Tibial nerve (tissue), 4 donors: ENCODE results near the gene SLC8B1. TPM values are rescaled to one million over a fixed set of nuclear protein-coding genes. Genes with fewer than 3 reads are reported as not detected.

Experiments
- DNase-seq, 2 donors: peaks; one replicate each; pipeline ENCODE4 v3.0.0-alpha.2; 2019; ENCODE audit warnings: low spot score in 2 of 2
- H3K27ac ChIP-seq, 4 donors: fragments of 200-600 bp; sonication (generic) in 3 of 4; one replicate each; pipeline ENCODE4 v1.5.1; 2017 to 2019; ENCODE audit warnings: mild to moderate bottlenecking in 1 of 4
- H3K27me3 ChIP-seq, 2 donors: fragments of 200-600 bp; sonication (generic) in 1 of 2; one replicate each; pipeline versions ENCODE4 v1.5.1 to v1.6.0; 2017 to 2019
- H3K36me3 ChIP-seq, 3 donors: fragments of 200-600 bp; sonication (generic); one replicate each; pipeline ENCODE4 v1.5.1; 2018 to 2019
- H3K4me1 ChIP-seq, 4 donors: fragments of 200-600 bp; sonication (generic) in 3 of 4; one replicate each; pipeline ENCODE4 v1.5.1; 2017 to 2019
- H3K4me3 ChIP-seq, 4 donors: fragments of 200-600 bp; sonication (generic) in 3 of 4; one replicate each; pipeline ENCODE4 v1.5.1; 2017 to 2019; ENCODE audit warnings: mild to moderate bottlenecking in 1 of 4, moderate library complexity in 1 of 4
- H3K9me3 ChIP-seq, 4 donors: fragments of 200-600 bp; sonication (generic) in 3 of 4; one replicate each; pipeline ENCODE4 v1.5.1; 2017 to 2019
- EP300 ChIP-seq, 2 donors: sonication (generic); formaldehyde crosslinking; IDR thresholded peaks; one replicate each; pipeline ENCODE4 v1.6.1; 2017; ENCODE audit warnings: antibody characterized with exemption in 2 of 2, mild to moderate bottlenecking in 1 of 2
- POLR2A ChIP-seq, 2 donors: fragments of 450-650 bp; IDR thresholded peaks; one replicate each; pipeline ENCODE4 v1.6.1; 2017; ENCODE audit warnings: antibody characterized with exemption in 2 of 2, mild to moderate bottlenecking in 2 of 2, moderate library complexity in 2 of 2
- WGBS, 2 donors: methylation state at CpG; one replicate each; pipeline ENCODE4 v1.1.5; 2018; 5-methylcytosine and 5-hydroxymethylcytosine counted together
- total RNA-seq, 4 donors: library from RNA; depleted of rRNA; stranded (reverse); fragments of >200 nt; gene quantifications; one replicate each; pipeline ENCODE4 v1.1.0, GENCODE V29; 2016
- TF ChIP-seq, protein P1 (sequence below), 5 experiments: fragments of 200-600 bp in 3 of 5; fragments of 450-650 bp in 2 of 5; sonication (generic) in 3 of 5; IDR thresholded peaks; one replicate each; pipeline ENCODE4 v1.5.1; 2016 to 2019; ENCODE audit warnings: antibody characterized with exemption in 5 of 5, mild to moderate bottlenecking in 3 of 5, moderate library complexity in 2 of 5

Gene SLC8B1
- total RNA-seq, 4 donors from 2014 or later: 52.0 to 73.5 (median 61.2) TPM

DNA sequence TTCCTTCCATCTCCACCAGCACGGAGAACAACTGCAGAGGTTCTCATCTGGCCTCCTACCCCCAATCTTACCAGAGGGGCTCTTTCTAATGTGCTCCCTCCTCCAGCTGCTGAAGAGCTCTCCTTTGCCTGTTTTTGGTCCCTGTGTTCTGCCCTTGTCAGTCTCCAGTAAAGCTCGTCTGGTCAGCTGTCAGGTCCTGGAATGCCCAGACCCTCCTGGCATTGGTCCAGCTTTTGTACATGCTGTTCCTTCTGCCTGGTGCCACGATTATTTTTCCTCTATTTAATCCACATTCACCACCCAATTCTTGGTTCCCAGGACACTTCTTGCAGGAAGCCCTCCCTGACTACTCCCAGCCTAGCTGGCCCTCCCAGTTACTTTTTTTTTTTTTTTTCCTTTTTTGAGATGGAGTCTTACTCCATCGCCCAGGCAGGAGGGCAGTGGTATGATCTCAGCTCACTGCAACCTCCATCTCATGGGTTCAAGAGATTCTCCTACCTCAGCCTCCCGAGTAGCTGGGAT, 6.5 kb downstream of the SLC8B1 start:
- Histone ChIP-seq H3K36me3 (peaks cover 0 to 53% (median 0%) of the 10 kb centered on the region in 3 donors), H3K4me3 (no peak overlapping the region), H3K9me3 (no peaks in the 10 kb centered on the region), H3K27me3 (no peaks in the 10 kb centered on the region), H3K27ac (no peak overlapping the region), H3K4me1 (peaks cover 0 to 36% (median 5%) of the 10 kb centered on the region in 4 donors)
- WGBS, 2 donors: 75% methylated on average over 5 of the region's 5 CpGs
- TF ChIP-seq POLR2A (IDR thresholded peaks at IDR 0.05): no peak
- no peak for TF ChIP-seq EP300 (IDR thresholded peaks at IDR 0.05)
- TF ChIP-seq, protein P1, sequence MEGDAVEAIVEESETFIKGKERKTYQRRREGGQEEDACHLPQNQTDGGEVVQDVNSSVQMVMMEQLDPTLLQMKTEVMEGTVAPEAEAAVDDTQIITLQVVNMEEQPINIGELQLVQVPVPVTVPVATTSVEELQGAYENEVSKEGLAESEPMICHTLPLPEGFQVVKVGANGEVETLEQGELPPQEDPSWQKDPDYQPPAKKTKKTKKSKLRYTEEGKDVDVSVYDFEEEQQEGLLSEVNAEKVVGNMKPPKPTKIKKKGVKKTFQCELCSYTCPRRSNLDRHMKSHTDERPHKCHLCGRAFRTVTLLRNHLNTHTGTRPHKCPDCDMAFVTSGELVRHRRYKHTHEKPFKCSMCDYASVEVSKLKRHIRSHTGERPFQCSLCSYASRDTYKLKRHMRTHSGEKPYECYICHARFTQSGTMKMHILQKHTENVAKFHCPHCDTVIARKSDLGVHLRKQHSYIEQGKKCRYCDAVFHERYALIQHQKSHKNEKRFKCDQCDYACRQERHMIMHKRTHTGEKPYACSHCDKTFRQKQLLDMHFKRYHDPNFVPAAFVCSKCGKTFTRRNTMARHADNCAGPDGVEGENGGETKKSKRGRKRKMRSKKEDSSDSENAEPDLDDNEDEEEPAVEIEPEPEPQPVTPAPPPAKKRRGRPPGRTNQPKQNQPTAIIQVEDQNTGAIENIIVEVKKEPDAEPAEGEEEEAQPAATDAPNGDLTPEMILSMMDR (IDR thresholded peaks at IDR 0.05): no peak
- peak in 1 of 2 donors; percentile 15 for DNase-seq

DNA sequence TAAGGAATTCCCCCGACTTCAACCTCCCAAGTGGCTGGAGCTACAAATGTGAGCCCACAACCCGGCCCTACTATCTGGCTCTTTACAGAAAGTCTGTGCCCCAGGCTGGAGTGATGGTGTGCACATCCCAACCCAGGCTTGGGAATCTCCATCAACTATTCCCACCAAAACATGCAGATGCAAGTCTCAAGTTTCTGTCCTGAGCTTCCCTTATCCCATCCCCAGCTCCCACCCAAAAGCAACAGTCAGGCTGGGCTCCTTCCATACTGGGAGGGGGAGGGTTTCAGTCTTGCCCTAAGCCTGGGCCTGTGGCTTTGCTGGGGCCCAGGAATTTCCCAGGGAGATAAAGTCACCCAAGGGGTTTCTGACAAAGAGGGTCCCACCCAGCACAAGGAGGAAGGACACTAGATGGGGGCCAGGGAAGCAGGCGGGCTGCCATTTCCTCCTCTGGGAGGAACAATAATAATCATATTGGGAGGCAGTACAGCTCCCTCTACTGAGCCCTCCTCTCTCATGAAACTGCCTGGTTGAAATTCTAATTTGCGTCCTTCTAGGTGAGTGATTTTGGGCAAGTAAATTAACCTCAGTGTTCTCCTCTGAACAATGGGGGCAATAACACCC, 8.0 kb downstream of the SLC8B1 start:
- peaks cover 0 to 15% (median 0%) of the 10 kb centered on the region in 4 donors for H3K9me3 ChIP-seq
- TF ChIP-seq EP300 (IDR thresholded peaks at IDR 0.05) (no peak), POLR2A (IDR thresholded peaks at IDR 0.05) (no peak)
- TF ChIP-seq, protein P1 (IDR thresholded peaks at IDR 0.05): no peak
- peak overlapping the region in 2 of 4 donors; percentile 47 to 70 for H3K27ac ChIP-seq
- no peak overlapping the region for H3K4me3 ChIP-seq
- no peak for DNase-seq
- 53 to 63% methylated on average over 4 of the region's 4 CpGs for WGBS, 2 donors
- no peaks in the 10 kb centered on the region for H3K27me3 ChIP-seq
- peaks cover 0 to 26% (median 0%) of the 10 kb centered on the region in 4 donors for H3K4me1 ChIP-seq
- H3K36me3 ChIP-seq: peaks cover 0 to 60% (median 0%) of the 10 kb centered on the region in 3 donors

DNA sequence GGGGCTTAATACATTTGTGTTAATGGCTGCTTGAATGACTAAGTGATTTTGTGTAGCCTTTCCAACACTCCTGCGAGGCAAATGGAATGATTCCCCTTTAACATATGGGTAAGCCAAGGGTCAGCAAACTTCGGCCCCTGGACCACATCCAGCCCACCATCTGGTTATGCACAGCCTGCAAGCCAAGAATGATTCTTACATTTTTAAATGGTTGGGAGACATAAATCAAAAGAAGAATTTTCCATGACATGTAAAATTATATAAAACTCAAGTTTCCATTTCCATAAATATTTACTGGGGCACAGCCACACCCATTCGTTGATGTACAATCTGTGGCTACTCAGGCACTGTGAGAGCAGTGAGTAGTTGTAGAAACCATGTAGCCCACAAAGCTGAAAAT, 9.0 kb downstream of the SLC8B1 start:
- no peak overlapping the region for H3K4me3 ChIP-seq
- no peak for DNase-seq
- TF ChIP-seq POLR2A (IDR thresholded peaks at IDR 0.05) (no peak), EP300 (IDR thresholded peaks at IDR 0.05) (no peak)
- TF ChIP-seq, protein P1 (IDR thresholded peaks at IDR 0.05): no peak
- peaks cover 0 to 26% (median 0%) of the 10 kb centered on the region in 4 donors for H3K4me1 ChIP-seq
- WGBS, 2 donors: 22 to 29% methylated on average over 3 of the region's 3 CpGs
- peaks cover 0 to 18% (median 0%) of the 10 kb centered on the region in 4 donors for H3K9me3 ChIP-seq
- peak overlapping the region in 1 of 4 donors; percentile 47 for H3K27ac ChIP-seq
- peaks cover 0 to 60% (median 0%) of the 10 kb centered on the region in 3 donors for H3K36me3 ChIP-seq
- no peaks in the 10 kb centered on the region for H3K27me3 ChIP-seq

DNA sequence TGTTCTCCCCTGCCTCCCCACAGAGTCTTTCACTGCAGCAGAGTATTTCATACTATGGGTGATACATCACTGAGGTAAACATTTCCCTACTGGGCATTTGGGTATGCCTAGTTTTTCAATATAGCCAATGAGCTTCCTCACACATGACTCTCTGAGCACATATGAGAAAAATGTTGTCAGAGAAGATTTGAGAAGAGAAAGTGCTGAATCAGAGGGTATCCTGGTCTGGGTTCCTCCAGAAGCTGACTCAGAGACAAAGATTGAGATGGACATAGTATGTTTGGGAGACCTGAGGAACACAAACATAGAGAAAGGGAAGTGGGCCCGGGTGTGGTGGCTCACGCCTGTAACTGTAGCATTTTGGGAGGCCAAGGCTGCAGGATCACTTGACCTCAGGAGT, 12.6 kb downstream of the SLC8B1 start:
- Histone ChIP-seq H3K4me1 (peaks cover 0 to 15% (median 0%) of the 10 kb centered on the region in 4 donors), H3K27me3 (no peaks in the 10 kb centered on the region), H3K4me3 (no peak overlapping the region), H3K36me3 (peaks cover 0 to 70% (median 9%) of the 10 kb centered on the region in 3 donors), H3K27ac (no peak overlapping the region), H3K9me3 (peaks cover 0 to 18% (median 0%) of the 10 kb centered on the region in 4 donors)
- TF ChIP-seq POLR2A (IDR thresholded peaks at IDR 0.05): no peak
- TF ChIP-seq, protein P1 (IDR thresholded peaks at IDR 0.05): no peak
- TF ChIP-seq EP300 (IDR thresholded peaks at IDR 0.05): no peak
- DNase-seq: no peak
- WGBS, 2 donors: 91 to 96% methylated on average over 2 of the region's 2 CpGs

DNA sequence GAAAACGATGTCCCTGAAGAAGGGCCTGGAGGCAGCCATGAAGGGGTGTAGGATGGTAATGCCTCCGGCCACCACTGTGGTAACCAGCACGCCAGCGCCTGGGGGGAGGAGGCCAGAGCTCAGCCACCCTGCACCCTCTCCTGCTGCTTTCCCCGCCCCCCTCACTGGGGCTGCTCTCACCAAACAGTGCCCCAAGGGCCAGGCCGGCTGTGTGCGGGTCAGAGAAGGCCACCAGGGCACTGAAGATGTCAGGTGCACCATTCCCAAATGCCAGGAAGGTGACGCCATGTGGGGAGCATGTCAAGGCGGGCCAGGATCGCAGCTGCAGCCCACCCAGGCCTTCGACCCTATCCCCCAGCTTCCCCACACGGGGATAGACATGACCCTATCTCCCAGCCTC, 14.5 kb downstream of the SLC8B1 start:
- Histone ChIP-seq H3K4me3 (no peak overlapping the region), H3K27me3 (no peaks in the 10 kb centered on the region), H3K4me1 (no peaks in the 10 kb centered on the region), H3K27ac (no peak overlapping the region), H3K9me3 (peaks cover 0 to 18% (median 0%) of the 10 kb centered on the region in 4 donors), H3K36me3 (peaks cover 0 to 90% (median 14%) of the 10 kb centered on the region in 3 donors)
- TF ChIP-seq, protein P1 (IDR thresholded peaks at IDR 0.05): no peak
- TF ChIP-seq EP300 (IDR thresholded peaks at IDR 0.05) (no peak), POLR2A (IDR thresholded peaks at IDR 0.05) (no peak)
- WGBS, 2 donors: 82 to 88% methylated on average over 8 to 12 of the region's 12 CpGs
- no peak for DNase-seq
